AG04450 (cell line): Measurements from ENCODE around the gene HARS1. TPM values are rescaled to one million over a fixed set of nuclear protein-coding genes. Genes with fewer than 3 reads are reported as not detected.

Experiments used
- CTCF ChIA-PET: fragments of 300-600, 350-600 bp; formaldehyde crosslinking; extraction: SDS; loops from one replicate; lab custom pipeline; 2022; ENCODE audit warnings: antibody characterized with exemption, inconsistent platforms; lab: Charles Lee
- POLR2A ChIA-PET: fragments of 350-600 bp; formaldehyde crosslinking; extraction: SDS; loops from one replicate; lab custom pipeline; 2021; ENCODE audit warnings: antibody characterized with exemption, inconsistent platforms; lab: Yijun Ruan, JAX
- DNase-seq: peaks from one replicate; pipeline ENCODE4 v3.0.0-alpha.2; 2011; ENCODE audit warnings: low read depth, low spot score
- H3K27ac ChIP-seq: one replicate; pipeline ENCODE4 v1.5.1; 2012; ENCODE audit warnings: low read depth, low read length, control low read depth
- H3K27me3 ChIP-seq: one replicate; pipeline ENCODE4 v1.6.0; 2012; ENCODE audit warnings: low read length; ENCODE audit not compliant: control insufficient read depth, insufficient read depth
- H3K4me3 ChIP-seq: 2 replicates; pipeline ENCODE4 v1.5.1; 2011; ENCODE audit warnings: mild to moderate bottlenecking, low read depth, low read length, control low read depth
- H3K9me3 ChIP-seq: 2 replicates; pipeline ENCODE4 v1.5.1; 2012; ENCODE audit warnings: low read length; ENCODE audit not compliant: control insufficient read depth, insufficient read depth
- CTCF ChIP-seq: IDR thresholded peaks from 2 replicates; pipeline ENCODE4 v1.5.1; 2011; ENCODE audit warnings: low read depth, low read length, control low read depth, inconsistent platforms
- polyA plus RNA-seq: library from polyadenylated mRNA; depleted of rRNA; stranded (reverse); fragments of >200 nt; gene quantifications from 2 replicates; pipeline ENCODE4 v1.2.3, GENCODE V29; 2011

The HARS1 gene
- polyA plus RNA-seq, 1 experiment = 98.8 TPM

GRCh38 chr5:140637371-140638100 is 53.6 kb downstream of the HARS1 start:
- H3K27me3 ChIP-seq = peaks cover 4% of the 10 kb centered on the region
- TF ChIP-seq CTCF = no peak
- H3K4me3 ChIP-seq = no peak overlapping the region
- no peak for DNase-seq
- ChIA-PET CTCF (interaction anchor here (0.6 kb wide), 1 partner anchor 61 kb away, joined by 3 read pairs; no protein-coding TSS in a partner anchor), POLR2A (interaction anchor here (0.7 kb wide), 1 partner anchor 986 kb away, joined by 3 read pairs; no protein-coding TSS in a partner anchor)
- H3K27ac ChIP-seq = no peak overlapping the region
- no peaks in the 10 kb centered on the region for H3K9me3 ChIP-seq

- Histone ChIP-seq H3K27ac (no peak overlapping the region), H3K4me3 (no peak overlapping the region), H3K9me3 (peaks cover 2% of the 10 kb centered on the region; the same call in 1 of the 2 replicates), H3K27me3 (peaks cover 21% of the 10 kb centered on the region)
- CTCF ChIA-PET = interaction anchor here (0.8 to 2.2 kb wide), 16 partner anchors 12 to 268 kb away, joined by 3 to 17 read pairs (median 4); partner anchors contain the start of genes EIF4EBP3, IK and NDUFA2
- DNase-seq = no peak
- POLR2A ChIA-PET = interaction anchor here (0.6 to 1.3 kb wide), 3 partner anchors 12 to 88 kb away, joined by 3 to 4 read pairs (median 3); partner anchors contain the start of gene IK
- TF ChIP-seq CTCF = no peak
Measured at GRCh38 chr5:140635291-140636257, 55.6 kb downstream of the HARS1 start.

GRCh38 chr5:140634103-140634502 is 57.1 kb downstream of the HARS1 start:
- no peak overlapping the region for H3K4me3 ChIP-seq
- H3K9me3 ChIP-seq = peaks cover 2% of the 10 kb centered on the region; the same call in 1 of the 2 replicates
- DNase-seq = no peak
- peaks cover 21% of the 10 kb centered on the region for H3K27me3 ChIP-seq
- no peak overlapping the region for H3K27ac ChIP-seq
- POLR2A ChIA-PET = interaction anchor here (0.8 kb wide), 1 partner anchor 77 kb away, joined by 6 read pairs; the partner anchor contains the start of gene SRA1
- TF ChIP-seq CTCF = no peak
- CTCF ChIA-PET = interaction anchor here (0.6 to 2.2 kb wide), 12 partner anchors 11 to 516 kb away, joined by 3 to 17 read pairs (median 6); partner anchors contain the start of genes EIF4EBP3, IK and NDUFA2

- ChIA-PET POLR2A (interaction anchor here (1.0 kb wide), 1 partner anchor 68 kb away, joined by 3 read pairs; no protein-coding TSS in a partner anchor), CTCF (interaction anchor here (0.6 to 2.2 kb wide), 4 partner anchors 58 to 515 kb away, joined by 3 to 17 read pairs (median 6); partner anchors contain the start of genes EIF4EBP3 and SRA1)
Measured at GRCh38 chr5:140633501-140633900, 57.7 kb downstream of the HARS1 start.

More at GRCh38 chr5:140633501-140633900, 57.7 kb downstream of the HARS1 start:
- Histone ChIP-seq H3K4me3 (no peak overlapping the region; the same call in 1 of the 2 replicates), H3K9me3 (peaks cover 3% of the 10 kb centered on the region), H3K27me3 (peaks cover 21% of the 10 kb centered on the region), H3K27ac (no peak overlapping the region)
- DNase-seq = no peak
- TF ChIP-seq CTCF = no peak
